Kidney epithelial cell (primary cell): ENCODE measurements around the gene CD248. TPM values are rescaled to one million over a fixed set of nuclear protein-coding genes. Genes with fewer than 3 reads are reported as not detected.

Source experiments
- DNase-seq: peaks from one replicate; pipeline ENCODE4 v3.0.0-alpha.2; 2010; ENCODE audit warnings: low read depth
- H3K27me3 ChIP-seq: 2 replicates; pipeline ENCODE4 v1.6.0; 2011; ENCODE audit warnings: low read length; ENCODE audit not compliant: control insufficient read depth, insufficient read depth
- H3K36me3 ChIP-seq: 2 replicates; pipeline ENCODE4 v1.5.1; 2011; ENCODE audit warnings: low read length; ENCODE audit not compliant: control insufficient read depth, insufficient read depth
- H3K4me3 ChIP-seq: 2 replicates; pipeline ENCODE4 v1.5.1; 2011; ENCODE audit warnings: low read depth, mild to moderate bottlenecking, control low read depth, low read length
- CTCF ChIP-seq: IDR thresholded peaks from 2 replicates; pipeline ENCODE4 v1.5.1; 2011; ENCODE audit warnings: mild to moderate bottlenecking, moderate library complexity, low read length, control low read depth, inconsistent platforms; ENCODE audit not compliant: insufficient read depth, poor library complexity, severe bottlenecking
- total RNA-seq: library from RNA; depleted of rRNA; stranded (reverse); fragments of >200 nt; gene quantifications from 2 replicates; pipeline ENCODE4 v1.2.3, GENCODE V29; 2015

CD248 gene
- total RNA-seq, 1 donor from 2014 or later = 0.17 TPM

- Histone ChIP-seq H3K27me3 (peaks cover 2% of the 10 kb centered on the region), H3K36me3 (no peaks in the 10 kb centered on the region), H3K4me3 (no peak overlapping the region)
- no peak for DNase-seq
- TF ChIP-seq CTCF = no peak
Measured at GRCh38 chr11:66318600-66318970, 1.7 kb upstream of the CD248 start.

- no peaks in the 10 kb centered on the region for H3K36me3 ChIP-seq
- TF ChIP-seq CTCF = no peak
- no peak for DNase-seq
- H3K4me3 ChIP-seq = no peak overlapping the region
- peaks cover 2% of the 10 kb centered on the region for H3K27me3 ChIP-seq
Measured at GRCh38 chr11:66317723-66318599, 1.1 kb upstream of the CD248 start.

- no peak for DNase-seq
- H3K4me3 ChIP-seq = no peak overlapping the region
Measured at GRCh38 chr11:66317322-66317722, 478 bp upstream of the CD248 start.

GRCh38 chr11:66315921-66316811 is 678 bp downstream of the CD248 start:
- no peaks in the 10 kb centered on the region for H3K36me3 ChIP-seq
- no peak for DNase-seq
- no peak overlapping the region for H3K4me3 ChIP-seq
- TF ChIP-seq CTCF = no peak
- peaks cover 2% of the 10 kb centered on the region for H3K27me3 ChIP-seq

More at GRCh38 chr11:66317322-66317722, 478 bp upstream of the CD248 start:
- peaks cover 2% of the 10 kb centered on the region for H3K27me3 ChIP-seq
- no peaks in the 10 kb centered on the region for H3K36me3 ChIP-seq
- no peak for TF ChIP-seq CTCF

GRCh38 chr11:66315498-66315885 is 1.4 kb downstream of the CD248 start:
- H3K36me3 ChIP-seq = no peaks in the 10 kb centered on the region
- peaks cover 2% of the 10 kb centered on the region for H3K27me3 ChIP-seq
- DNase-seq = no peak
- no peak overlapping the region for H3K4me3 ChIP-seq
- no peak for TF ChIP-seq CTCF
